ENCODE results near the gene USP20.

USP20 gene

GRCh38 chr9:129871046-129871445 lies 35.8 kb downstream of the USP20 start:
- Histone ChIP-seq H3K9me3 (ENCODE audit: control insufficient read depth, insufficient read depth, low read depth, low read length) (no peaks in the 10 kb centered on the region), H3K36me3 (ENCODE audit: control insufficient read depth in 2 of 2, insufficient read depth in 1 of 2, low read length in 2 of 2) (peaks cover 0 to 29% of the 10 kb centered on the region in 2 experiments; a peak in 1 of 3 replicates), H3K4me1 (ENCODE audit: control insufficient read depth, insufficient read depth, low read length) (no peaks in the 10 kb centered on the region), H3K27ac (ENCODE audit: extremely low read depth, low read depth, low read length) (no peak overlapping the region), H3K4me3 (ENCODE audit: low read depth, low read length) (no peak overlapping the region)
- TF ChIP-seq ZNF548 (tag by site-specific recombination; IDR thresholded peaks at IDR 0.05) (no peak), EGR2 (tag by site-specific recombination; IDR thresholded peaks at IDR 0.05; ENCODE audit: low read depth) (no peak), ZNF837 (tag by site-specific recombination; IDR thresholded peaks at IDR 0.05) (no peak), ZFHX2 (tag by site-specific recombination; conservative IDR thresholded peaks at IDR 0.05) (no peak), ZNF621 (tag by site-specific recombination; IDR thresholded peaks at IDR 0.05) (no peak), ZNF266 (tag by site-specific recombination; IDR thresholded peaks at IDR 0.05; ENCODE audit: low read depth) (no peak), GLIS2 (tag by site-specific recombination; IDR thresholded peaks at IDR 0.05) (no peak), PRDM1 (tag by site-specific recombination; IDR thresholded peaks at IDR 0.05) (no peak), HOXD13 (CRISPR knock-in tag; IDR thresholded peaks at IDR 0.05; ENCODE audit: borderline replicate concordance) (no peak), FEZF1 (tag by site-specific recombination; IDR thresholded peaks at IDR 0.05) (no peak), SCRT2 (tag by site-specific recombination; IDR thresholded peaks at IDR 0.05) (no peak)
- TF ChIP-seq, protein P1, sequence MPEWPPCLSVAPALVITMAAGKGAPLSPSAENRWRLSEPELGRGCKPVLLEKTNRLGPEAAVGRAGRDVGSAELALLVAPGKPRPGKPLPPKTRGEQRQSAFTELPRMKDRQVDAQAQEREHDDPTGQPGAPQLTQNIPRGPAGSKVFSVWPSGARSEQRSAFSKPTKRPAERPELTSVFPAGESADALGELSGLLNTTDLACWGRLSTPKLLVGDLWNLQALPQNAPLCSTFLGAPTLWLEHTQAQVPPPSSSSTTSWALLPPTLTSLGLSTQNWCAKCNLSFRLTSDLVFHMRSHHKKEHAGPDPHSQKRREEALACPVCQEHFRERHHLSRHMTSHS (tag by site-specific recombination; IDR thresholded peaks at IDR 0.05), result no peak
- TF ChIP-seq, protein P2, sequence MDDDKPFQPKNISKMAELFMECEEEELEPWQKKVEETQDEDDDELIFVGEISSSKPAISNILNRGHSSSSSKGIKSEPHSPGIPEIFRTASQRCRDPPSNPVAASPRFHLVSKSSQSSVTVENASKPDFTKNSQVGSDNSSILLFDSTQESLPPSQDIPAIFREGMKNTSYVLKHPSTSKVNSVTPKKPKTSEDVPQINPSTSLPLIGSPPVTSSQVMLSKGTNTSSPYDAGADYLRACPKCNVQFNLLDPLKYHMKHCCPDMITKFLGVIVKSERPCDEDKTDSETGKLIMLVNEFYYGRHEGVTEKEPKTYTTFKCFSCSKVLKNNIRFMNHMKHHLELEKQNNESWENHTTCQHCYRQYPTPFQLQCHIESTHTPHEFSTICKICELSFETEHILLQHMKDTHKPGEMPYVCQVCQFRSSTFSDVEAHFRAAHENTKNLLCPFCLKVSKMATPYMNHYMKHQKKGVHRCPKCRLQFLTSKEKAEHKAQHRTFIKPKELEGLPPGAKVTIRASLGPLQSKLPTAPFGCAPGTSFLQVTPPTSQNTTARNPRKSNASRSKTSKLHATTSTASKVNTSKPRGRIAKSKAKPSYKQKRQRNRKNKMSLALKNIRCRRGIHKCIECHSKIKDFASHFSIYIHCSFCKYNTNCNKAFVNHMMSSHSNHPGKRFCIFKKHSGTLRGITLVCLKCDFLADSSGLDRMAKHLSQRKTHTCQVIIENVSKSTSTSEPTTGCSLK (tag by site-specific recombination; IDR thresholded peaks at IDR 0.05), result no peak
- ChIA-PET CTCF (interaction anchor here (0.7 kb wide), 1 partner anchor 173 kb away, joined by 3 read pairs; no protein-coding TSS in a partner anchor), POLR2A (no interaction called here)

DNA sequence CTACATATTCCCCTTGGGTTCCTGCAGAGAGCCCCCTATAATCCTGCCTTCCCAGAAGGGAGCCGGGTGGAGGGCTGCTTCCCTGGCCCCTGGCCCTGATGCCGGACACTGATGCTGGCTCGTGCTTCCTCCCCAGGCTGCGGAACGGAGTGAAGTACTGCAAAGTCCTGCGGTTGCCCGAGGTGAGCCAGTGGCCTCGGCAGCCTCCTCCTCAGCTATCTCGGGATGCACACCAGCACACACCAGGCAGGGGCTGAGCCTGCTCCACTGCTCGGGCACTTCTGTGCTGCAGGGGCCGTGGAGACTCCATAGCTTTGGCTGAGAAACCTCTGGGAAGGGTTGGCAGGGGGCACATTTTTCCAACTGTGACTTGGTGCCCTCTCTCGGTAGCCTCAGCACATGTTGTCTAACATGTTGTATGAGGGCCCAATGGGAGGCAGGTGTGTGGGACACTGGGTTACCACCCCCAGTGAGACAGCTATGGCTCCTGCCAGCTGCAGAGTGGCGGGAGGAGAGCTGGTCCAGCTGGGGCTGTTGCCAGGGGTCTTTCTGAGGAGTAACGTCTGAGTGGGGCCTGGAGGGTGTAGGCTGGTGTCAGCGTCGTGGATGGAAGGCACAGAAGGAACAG lies 38.4 kb downstream of the USP20 start:
- CTCF ChIA-PET, result interaction anchor here (1.0 to 1.1 kb wide), 2 partner anchors 12 to 114 kb away, joined by 4 read pairs; no protein-coding TSS in a partner anchor
- no peak for TF ChIP-seq ZSCAN23 (tag by site-specific recombination; IDR thresholded peaks at IDR 0.05)
- H3K36me3 ChIP-seq (ENCODE audit: control insufficient read depth in 2 of 2, insufficient read depth in 1 of 2, low read length in 2 of 2), result peaks cover 0 to 35% of the 10 kb centered on the region in 2 experiments; a peak in 1 of 3 replicates
- H3K9me3 ChIP-seq (ENCODE audit: control insufficient read depth, insufficient read depth, low read depth, low read length), result no peaks in the 10 kb centered on the region
- H3K4me1 ChIP-seq (ENCODE audit: control insufficient read depth, insufficient read depth, low read length), result no peaks in the 10 kb centered on the region
- no peak overlapping the region for H3K4me3 ChIP-seq (ENCODE audit: low read depth, low read length)
- POLR2A ChIA-PET, result interaction anchor here (0.5 kb wide), 1 partner anchor 183 kb away, joined by 5 read pairs; no protein-coding TSS in a partner anchor
- no peak overlapping the region for H3K27ac ChIP-seq (ENCODE audit: extremely low read depth, low read depth, low read length)

DNA sequence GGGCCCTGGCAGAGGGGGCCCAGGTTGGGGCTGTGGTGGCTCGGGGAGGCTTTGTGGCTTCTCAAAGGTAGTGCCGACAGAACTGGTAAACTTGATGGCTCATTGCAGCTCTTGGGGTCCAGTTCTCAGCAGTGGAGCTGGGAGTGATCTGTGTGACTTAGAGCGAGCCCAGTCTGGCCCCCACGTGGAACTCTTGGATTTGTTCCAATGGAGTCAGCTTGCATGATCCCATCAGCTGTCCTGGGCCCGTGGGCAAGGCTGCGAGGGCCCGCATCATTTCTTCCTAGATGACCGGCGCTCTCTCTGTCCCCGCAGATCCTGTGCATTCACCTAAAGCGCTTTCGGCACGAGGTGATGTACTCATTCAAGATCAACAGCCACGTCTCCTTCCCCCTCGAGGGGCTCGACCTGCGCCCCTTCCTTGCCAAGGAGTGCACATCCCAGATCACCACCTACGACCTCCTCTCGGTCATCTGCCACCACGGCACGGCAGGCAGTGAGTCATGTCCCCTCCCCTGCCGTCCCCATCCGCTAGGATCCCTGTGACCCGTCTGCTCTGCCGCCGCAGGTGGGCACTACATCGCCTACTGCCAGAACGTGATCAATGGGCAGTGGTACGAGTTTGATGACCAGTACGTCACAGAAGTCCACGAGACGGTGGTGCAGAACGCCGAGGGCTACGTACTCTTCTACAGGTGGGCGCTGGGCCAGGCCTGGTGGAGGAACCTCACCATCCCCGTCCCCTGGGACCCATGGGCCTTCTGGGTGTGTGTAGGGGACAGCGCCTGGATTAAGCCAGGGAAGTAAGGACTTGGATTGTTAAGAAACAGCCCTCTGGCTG lies 39.2 kb downstream of the USP20 start:
- Histone ChIP-seq H3K4me1 (ENCODE audit: control insufficient read depth, insufficient read depth, low read length) (no peaks in the 10 kb centered on the region), H3K27ac (ENCODE audit: extremely low read depth, low read depth, low read length) (no peak overlapping the region), H3K4me3 (ENCODE audit: low read depth, low read length) (no peak overlapping the region), H3K9me3 (ENCODE audit: control insufficient read depth, insufficient read depth, low read depth, low read length) (no peaks in the 10 kb centered on the region), H3K36me3 (ENCODE audit: control insufficient read depth in 2 of 2, insufficient read depth in 1 of 2, low read length in 2 of 2) (peaks cover 0 to 35% of the 10 kb centered on the region in 2 experiments; a peak in 1 of 3 replicates)
- TF ChIP-seq ZNF112 (tag by site-specific recombination; IDR thresholded peaks at IDR 0.05), result no peak
- no peak for TF ChIP-seq ZBTB20 (tag by site-specific recombination; IDR thresholded peaks at IDR 0.05)
- no peak for TF ChIP-seq ZNF114 (tag by site-specific recombination; IDR thresholded peaks at IDR 0.05)
- no peak for TF ChIP-seq ZNF626 (tag by site-specific recombination; IDR thresholded peaks at IDR 0.05)
- no peak for TF ChIP-seq SCRT2 (tag by site-specific recombination; IDR thresholded peaks at IDR 0.05)
- TF ChIP-seq TCF7L2 (IDR thresholded peaks at IDR 0.05; ENCODE audit: borderline replicate concordance, low read depth, low read length), result no peak
- TF ChIP-seq ZNF561 (tag by site-specific recombination; IDR thresholded peaks at IDR 0.05; ENCODE audit: borderline replicate concordance), result no peak
- CTCF ChIA-PET, result interaction anchor here (0.5 to 1.1 kb wide), 3 partner anchors 11 to 710 kb away, joined by 4 read pairs; no protein-coding TSS in a partner anchor
- POLR2A ChIA-PET, result interaction anchor here (0.5 kb wide), 1 partner anchor 184 kb away, joined by 5 read pairs; no protein-coding TSS in a partner anchor

All from HEK293 (cell line).